ENCODE results near the gene DNMT3B. TPM values are rescaled to one million over a fixed set of nuclear protein-coding genes. Genes with fewer than 3 reads are reported as not detected.

The DNMT3B gene
- polyA plus RNA-seq, 1 donor = 5.0 TPM

Other genes starting within 250 kb of the DNMT3B start
- gene NOL4L, start 177.1 kb upstream of the DNMT3B start, polyA plus RNA-seq (ENCODE audit: insufficient read length) = 17.6 TPM
- gene C20orf203, start 88.4 kb upstream of the DNMT3B start, polyA plus RNA-seq (ENCODE audit: insufficient read length) = 0.10 TPM
- 40.8 TPM for gene COMMD7, start 18.9 kb upstream of the DNMT3B start, polyA plus RNA-seq (ENCODE audit: insufficient read length)
- 128 TPM for gene MAPRE1, start 57.6 kb downstream of the DNMT3B start, polyA plus RNA-seq (ENCODE audit: insufficient read length)
- 0.15 TPM for gene EFCAB8, start 96.5 kb downstream of the DNMT3B start, polyA plus RNA-seq (ENCODE audit: insufficient read length)
- gene SUN5, start 242.0 kb downstream of the DNMT3B start, polyA plus RNA-seq (ENCODE audit: insufficient read length) = not detected
- not detected for gene BPIFB2, start 245.3 kb downstream of the DNMT3B start, polyA plus RNA-seq (ENCODE audit: insufficient read length)